Glomerular endothelial cell (primary cell): ENCODE measurements around the gene FAM47E. TPM values are rescaled to one million over a fixed set of nuclear protein-coding genes. Genes with fewer than 3 reads are reported as not detected.

ENCODE experiments used
- DNase-seq: peaks from one replicate; pipeline ENCODE4 v3.0.0-alpha.2; 2011; ENCODE audit warnings: low read depth, low spot score; ENCODE audit errors: extremely low read depth
- total RNA-seq: library from RNA; depleted of rRNA; stranded (reverse); fragments of >200 nt; gene quantifications from 2 replicates; pipeline ENCODE4 v1.2.3, GENCODE V29; 2015

The FAM47E gene
- total RNA-seq, 1 donor from 2014 or later = not detected

- no peak for DNase-seq
These were observed 73.6 kb downstream of the FAM47E start for GRCh38 chr4:76325072-76325471.

- no peak for DNase-seq
These were observed 75.0 kb downstream of the FAM47E start for GRCh38 chr4:76326515-76326914.

Other genes starting within 250 kb of the FAM47E start
- not detected in 2 replicates for gene CXCL9, start 244.2 kb upstream of the FAM47E start, total RNA-seq
- gene CXCL10, start 228.2 kb upstream of the FAM47E start, total RNA-seq = 2.7 and 12.7 TPM in 2 replicates
- gene CXCL11, start 215.7 kb upstream of the FAM47E start, total RNA-seq = 1.0 and 6.4 TPM in 2 replicates
- 1.2 and 1.4 TPM in 2 replicates for gene ART3, start 177.0 kb upstream of the FAM47E start, total RNA-seq
- gene NUP54, start 103.3 kb upstream of the FAM47E start, total RNA-seq = 24.8 and 28.5 TPM in 2 replicates
- gene SCARB2, start 37.9 kb upstream of the FAM47E start, total RNA-seq = 154 and 216 TPM in 2 replicates
- 3.5 and 4.3 TPM in 2 replicates for gene STBD1, start 55.0 kb downstream of the FAM47E start, total RNA-seq
- gene CCDC158, start 169.4 kb downstream of the FAM47E start, total RNA-seq = not detected in 2 replicates
- gene SHROOM3, start 183.5 kb downstream of the FAM47E start, total RNA-seq = 3.8 and 9.5 TPM in 2 replicates